Endometrium (tissue), 2 donors: Measurements from ENCODE around the gene OR8D2.

Source experiments
- FAIRE-seq: peaks from 2 replicates; lab custom pipeline; 2012; peaks lifted over from hg19 to GRCh38; lab: Jason Lieb, UNC
- donor health status: control.
- donor health status: control.

The OR8D2 gene

GRCh38 chr11:124320097-124320496 lies at the start of gene OR8D2:
Gene OR8D2 (minus strand): TSS chr11:124320197. CDS start chr11:124320197, 0 bp downstream.
- no peak for FAIRE-seq

GRCh38 chr11:124359566-124359965 lies 39.6 kb upstream of the OR8D2 start:
- no peak for FAIRE-seq

- no peak for FAIRE-seq
Measured at GRCh38 chr11:124346311-124346955, 26.4 kb upstream of the OR8D2 start.

- FAIRE-seq: no peak
Measured at GRCh38 chr11:124344346-124344745, 24.3 kb upstream of the OR8D2 start.

- no peak for FAIRE-seq
Measured at GRCh38 chr11:124340142-124340447, 20.1 kb upstream of the OR8D2 start.

GRCh38 chr11:124339396-124340141 lies 19.6 kb upstream of the OR8D2 start:
- FAIRE-seq: no peak

- no peak for FAIRE-seq
Measured at GRCh38 chr11:124331873-124332272, 11.9 kb upstream of the OR8D2 start.

GRCh38 chr11:124329787-124330478 lies 9.9 kb upstream of the OR8D2 start:
- FAIRE-seq: no peak

- no peak for FAIRE-seq
Measured at GRCh38 chr11:124327775-124328174, 7.8 kb upstream of the OR8D2 start.

GRCh38 chr11:124322356-124322755 lies 2.4 kb upstream of the OR8D2 start:
- no peak for FAIRE-seq

GRCh38 chr11:124315052-124315451 lies 4.9 kb downstream of the OR8D2 start:
- FAIRE-seq: no peak

- FAIRE-seq: no peak
Measured at GRCh38 chr11:124313849-124314248, 6.1 kb downstream of the OR8D2 start, which contains the start of gene OR8D1. Gene OR8D1 (minus strand): TSS chr11:124313949. CDS start chr11:124310766, 3,183 bp downstream.

GRCh38 chr11:124313131-124313530 lies 6.9 kb downstream of the OR8D2 start:
- FAIRE-seq: no peak

- FAIRE-seq: no peak
Measured at GRCh38 chr11:124311670-124312069, 8.3 kb downstream of the OR8D2 start.

- no peak for FAIRE-seq
Measured at GRCh38 chr11:124311269-124311668, 8.7 kb downstream of the OR8D2 start.

GRCh38 chr11:124310721-124311120 lies 9.3 kb downstream of the OR8D2 start:
- no peak for FAIRE-seq

GRCh38 chr11:124307093-124307492 lies 12.9 kb downstream of the OR8D2 start:
- FAIRE-seq: no peak

GRCh38 chr11:124302347-124303125 lies 17.5 kb downstream of the OR8D2 start:
- no peak for FAIRE-seq

- no peak for FAIRE-seq
Measured at GRCh38 chr11:124301548-124301947, 18.4 kb downstream of the OR8D2 start.

GRCh38 chr11:124297921-124298320 lies 22.1 kb downstream of the OR8D2 start:
- no peak for FAIRE-seq

- no peak for FAIRE-seq
Measured at GRCh38 chr11:124296016-124296415, 24.0 kb downstream of the OR8D2 start.

GRCh38 chr11:124294687-124295086 lies 25.3 kb downstream of the OR8D2 start:
- FAIRE-seq: no peak
